K562 (cell line): Measurements from ENCODE around the gene PUM2. TPM values are rescaled to one million over a fixed set of nuclear protein-coding genes. Genes with fewer than 3 reads are reported as not detected.
A peak's percentile ranks its signal among the peaks of the same experiment; 100 is the strongest.

Experiments
- ATAC-seq: fragments of 200-7000 bp; cut with Tn5 transposase; 3 replicates; pipeline ENCODE4 v1.9.1; 2020; ENCODE audit warnings: moderate library complexity
- BruUV-seq: library from RNA; stranded (reverse); fragments of 400-500 nt; replicated peaks from 2 replicates; lab custom pipeline; 2021; lab: Mats Ljungman, UMichigan
- CTCF ChIA-PET: fragments of 300-600 bp; formaldehyde crosslinking; extraction: SDS; loops from one replicate; lab custom pipeline; 2021; ENCODE audit warnings: low intra/inter-chr PET ratio; lab: Yijun Ruan, JAX
- POLR2A ChIA-PET: fragments of 300-600, 350-650 bp; sonication (Branson Sonifier 250); formaldehyde crosslinking; extraction: SDS; loops from one replicate; lab custom pipeline; 2021; ENCODE audit warnings: antibody characterized with exemption, inconsistent platforms; lab: Yijun Ruan, JAX
- DNase-seq, 4 experiments: peaks; one replicate each; pipeline versions ENCODE4 v3.0.0 to v3.0.0-alpha.2; 2011 to 2018; ENCODE audit warnings: low spot score in 3 of 4, mixed read lengths in 3 of 4; ENCODE audit errors: extremely low read depth in 1 of 4
- FAIRE-seq: peaks from 2 replicates; lab custom pipeline; 2011; peaks lifted over from hg19 to GRCh38; lab: Jason Lieb, UNC
- H2AFZ ChIP-seq: 2 replicates; pipeline ENCODE4 v1.6.0; 2011; ENCODE audit warnings: low read depth, low read length, control low read depth, inconsistent platforms
- H3K27ac ChIP-seq: fragments of 200-600 bp; 3 replicates; pipeline ENCODE4 v1.8.0; 2011; ENCODE audit warnings: low read depth, mild to moderate bottlenecking, control low read depth, inconsistent platforms, low read length, moderate library complexity, mixed read lengths; ENCODE audit errors: extremely low read depth
- H3K27me3 ChIP-seq, 2 experiments: fragments of 300-600 bp in 1 of 2; 2 replicates in 1 of 2; 3 replicates in 1 of 2; pipeline versions ENCODE4 v1.6.0 to v1.8.0; 2011; ENCODE audit warnings: inconsistent platforms in 2 of 2, low read length in 2 of 2, mild to moderate bottlenecking in 1 of 2, mixed read lengths in 1 of 2, moderate library complexity in 1 of 2; ENCODE audit not compliant: control insufficient read depth in 2 of 2, insufficient read depth in 2 of 2
- H3K36me3 ChIP-seq: fragments of 300-600 bp; 3 replicates; pipeline ENCODE4 v1.8.0; 2011; ENCODE audit warnings: mild to moderate bottlenecking, low read length, inconsistent platforms; ENCODE audit not compliant: control insufficient read depth, insufficient read depth
- H3K4me1 ChIP-seq, 2 experiments: fragments of 200-600 bp in 1 of 2; replicated peaks in 1 of 2; 2 replicates in 1 of 2; 3 replicates in 1 of 2; pipeline versions ENCODE4 v1.5.1 to v1.8.0; 2011; ENCODE audit warnings: inconsistent platforms in 2 of 2, low read length in 2 of 2, mild to moderate bottlenecking in 1 of 2, mixed read lengths in 1 of 2, moderate library complexity in 1 of 2; ENCODE audit not compliant: control insufficient read depth in 2 of 2, insufficient read depth in 2 of 2
- H3K4me2 ChIP-seq: 2 replicates; pipeline ENCODE4 v1.6.1; 2011; ENCODE audit warnings: low read length, control low read depth, inconsistent platforms, mixed read lengths; ENCODE audit not compliant: insufficient read depth
- H3K4me3 ChIP-seq: fragments of 200-600 bp; sonication (generic), shearing (Covaris generic); 2 replicates; pipeline ENCODE4 v1.5.1; 2016; ENCODE audit warnings: control low read depth, inconsistent platforms
- H3K79me2 ChIP-seq: fragments of 200-600 bp; 3 replicates; pipeline ENCODE4 v1.8.0; 2011; ENCODE audit warnings: low read length, inconsistent platforms; ENCODE audit not compliant: control insufficient read depth, insufficient read depth
- H3K9ac ChIP-seq, 2 experiments: 2 replicates each; pipeline versions ENCODE4 v1.6.0 to v1.6.1; 2011; ENCODE audit warnings: low read depth in 2 of 2, low read length in 2 of 2, control low read depth in 1 of 2, inconsistent platforms in 1 of 2, mild to moderate bottlenecking in 1 of 2, mixed read lengths in 1 of 2; ENCODE audit not compliant: insufficient read depth in 1 of 2
- H3K9me1 ChIP-seq: one replicate; pipeline ENCODE4 v1.6.0; 2011; ENCODE audit warnings: inconsistent platforms, mild to moderate bottlenecking, low read length, moderate library complexity; ENCODE audit not compliant: control insufficient read depth, insufficient read depth
- H3K9me3 ChIP-seq: replicated peaks from 2 replicates; pipeline ENCODE4 v1.5.1; 2011; ENCODE audit warnings: low read depth, low read length, inconsistent platforms; ENCODE audit not compliant: control insufficient read depth, insufficient read depth
- H4K20me1 ChIP-seq: replicated peaks from 2 replicates; pipeline ENCODE4 v1.6.1; 2011; ENCODE audit warnings: low read length, inconsistent platforms, mixed read lengths; ENCODE audit not compliant: control insufficient read depth, insufficient read depth
- FOXJ3 ChIP-seq: sonication (generic); formaldehyde crosslinking; IDR thresholded peaks from 2 replicates; pipeline ENCODE4 v1.4.0; 2020; ENCODE audit warnings: mild to moderate bottlenecking, missing genetic modification reagents
- IFI16 ChIP-seq: fragments of 250-450 bp; sonication (Bioruptor Pico); IDR thresholded peaks from 2 replicates; pipeline ENCODE4 v2.1.2; 2022; ENCODE audit warnings: mild to moderate bottlenecking, inconsistent platforms
- PHF8 ChIP-seq: fragments of 200-600 bp; sonication (generic); IDR thresholded peaks from 2 replicates; pipeline ENCODE4 v1.6.1; 2012; ENCODE audit warnings: mixed run types, mild to moderate bottlenecking, inconsistent platforms, low read length, moderate library complexity, borderline replicate concordance
- RBM17 ChIP-seq: fragments of 200-400 bp; formaldehyde crosslinking; IDR thresholded peaks from 2 replicates; pipeline ENCODE4 v1.6.1; 2017; ENCODE audit warnings: low read depth, mild to moderate bottlenecking, low read length, borderline replicate concordance
- TBP ChIP-seq: optimal IDR thresholded peaks from 2 replicates; pipeline ENCODE3; 2011; ENCODE audit warnings: low read depth, low read length, improper control_type of control experiment
- ZNF121 ChIP-seq: sonication (generic); formaldehyde crosslinking; conservative IDR thresholded peaks from 2 replicates; pipeline ENCODE4 v1.8.0; 2022; ENCODE audit warnings: missing genetic modification reagents
- ZNF384 ChIP-seq: IDR thresholded peaks from 2 replicates; pipeline ENCODE4 v1.6.1; 2012; ENCODE audit warnings: low read depth, low read length, improper control_type of control experiment
- WGBS: fragments of 100-300 bp; shearing (Covaris generic); methylation state at CpG from one replicate; pipeline ENCODE4 v1.1.6; 2016; ENCODE audit warnings: low coverage, mixed read lengths; ENCODE audit not compliant: insufficient coverage; ENCODE audit errors: missing lambda C conversion rate; 5-methylcytosine and 5-hydroxymethylcytosine counted together
- in situ Hi-C: fragments of 300-500 bp; cut with MboI; formaldehyde crosslinking; loops from 4 replicates; pipeline ENCODE4 v1.15.0; 2018; ENCODE audit warnings: inconsistent platforms, mixed read lengths
- intact Hi-C: fragments of 100-400 bp; cut with micrococcal nuclease; formaldehyde crosslinking; loops from 2 replicates; pipeline ENCODE4 v1.14.2; 2022
- polyA plus RNA-seq, 8 experiments: library from polyadenylated mRNA; depleted of rRNA in 4 of 8; stranded (reverse) in 5 of 8; unstranded in 3 of 8; fragments of >200 nt; fragmentation: Nextera tagmentation in 2 of 8; fragmentation: Illumina TruSeq in 1 of 8; extraction: Ambion mirVana in 2 of 8; extraction: Trizol in 1 of 8; gene quantifications; 2 replicates each; pipeline versions ENCODE4 v1.2.1 to v1.2.3, GENCODE V29; 2011 to 2014; ENCODE audit warnings: inconsistent platforms in 1 of 8, missing spikeins in 1 of 8
- total RNA-seq, 7 experiments: library from RNA; depleted of rRNA in 6 of 7; stranded (reverse); fragments of >200 nt in 6 of 7; fragmentation: Illumina TruSeq in 2 of 7; extraction: Trizol in 2 of 7; gene quantifications; 2 replicates each; pipeline versions ENCODE4 v1.2.1 to v1.2.3, GENCODE V29; 2011 to 2021; ENCODE audit warnings: low replicate concordance in 1 of 7

The PUM2 gene
- total and polyA plus RNA-seq, 9 of the 15 experiments (the other 6 are each of a cell fraction or from before 2014, with no cell fraction given), result 13.4 to 61.9 (median 28.3) TPM

GRCh38 chr2:20314562-20315501 lies 35.8 kb downstream of the PUM2 start:
- Histone ChIP-seq H4K20me1 (0 out of 2 replicates have a peak, but pooled peaks cover 4% of the 10 kb centered on the region), H2AFZ (no peak overlapping the region), H3K9me1 (no peaks in the 10 kb centered on the region), H3K9me3 (no peaks in the 10 kb centered on the region), H3K4me1 (no peaks in the 10 kb centered on the region; a peak in 1 of 5 replicates), H3K4me3 (no peak overlapping the region), H3K27ac (no peak overlapping the region), H3K4me2 (no peak overlapping the region), H3K79me2 (peaks cover 32% of the 10 kb centered on the region), H3K36me3 (peaks cover 81% of the 10 kb centered on the region), H3K9ac (no peak overlapping the region), H3K27me3 (no peaks in the 10 kb centered on the region)
- in situ Hi-C loops (no loop called here), intact Hi-C loops (no loop called here)
- CTCF ChIA-PET, result no interaction called here
- DNase-seq, result no peak
- POLR2A ChIA-PET, result interaction anchor here (0.5 to 1.6 kb wide), 3 partner anchors 12 to 28 kb away, joined by 3 read pairs; no protein-coding TSS in a partner anchor
- TF ChIP-seq IFI16 (CRISPR knock-in tag) (no peak), ZNF121 (peak; percentile 60)
- WGBS, result 54% methylated on average over 4 of the region's 4 CpGs
- no TSS peak for BruUV-seq
- no peak for ATAC-seq
- FAIRE-seq, result no peak

DNA sequence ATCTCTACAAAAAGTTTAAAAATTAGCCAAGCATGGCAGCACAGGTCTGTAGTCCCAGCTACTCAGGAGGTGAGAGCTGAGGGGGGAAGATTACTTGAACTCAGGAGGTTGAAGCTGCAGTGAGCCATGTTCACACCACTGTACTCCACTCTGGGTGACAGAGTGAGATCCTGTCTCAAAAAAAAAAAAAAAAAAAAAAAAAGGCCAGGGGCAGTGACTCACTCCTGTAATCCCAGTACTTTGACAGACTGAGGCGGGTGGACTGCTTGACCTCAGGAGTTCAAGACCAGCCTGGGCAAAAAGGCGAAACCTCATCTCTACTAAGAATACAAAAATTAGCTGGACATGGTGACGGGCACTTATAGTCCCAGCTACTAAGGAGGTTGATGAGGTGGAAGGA lies 37.0 kb downstream of the PUM2 start:
- 81% methylated on average over 3 of the region's 3 CpGs for WGBS
- POLR2A ChIA-PET, result interaction anchor here (1.2 kb wide), 1 partner anchor 13 kb away, joined by 3 read pairs; no protein-coding TSS in a partner anchor
- Histone ChIP-seq H3K4me2 (no peak overlapping the region), H3K27ac (no peak overlapping the region), H3K9me1 (no peaks in the 10 kb centered on the region), H4K20me1 (no peaks in the 10 kb centered on the region), H3K27me3 (no peaks in the 10 kb centered on the region), H3K4me1 (no peaks in the 10 kb centered on the region), H3K79me2 (peaks cover 27% of the 10 kb centered on the region), H2AFZ (no peak overlapping the region), H3K9me3 (no peaks in the 10 kb centered on the region), H3K9ac (no peak overlapping the region), H3K36me3 (peaks cover 81% of the 10 kb centered on the region), H3K4me3 (no peak overlapping the region)
- in situ Hi-C loops (no loop called here), intact Hi-C loops (no loop called here)
- FAIRE-seq (no peak), DNase-seq (peak in 1 of 4 experiments; percentile 15), ATAC-seq (peak; percentile 60)
- no TSS peak for BruUV-seq
- no peak for TF ChIP-seq FOXJ3
- peak; percentile 81 for TF ChIP-seq ZNF384
- TF ChIP-seq PHF8, result no peak
- TF ChIP-seq RBM17, result no peak
- TF ChIP-seq TBP, result no peak
- CTCF ChIA-PET, result no interaction called here
